ENCODE results near the gene ZEB2.

Gene ZEB2

GRCh38 chr2:144452169-144452988, 67.5 kb downstream of the ZEB2 start:
- H3K23ac ChIP-seq (ENCODE audit: low read length): no peak overlapping the region
- no peak overlapping the region for H3K14ac ChIP-seq (ENCODE audit: low read length)
- H3K4me2 ChIP-seq (ENCODE audit: low read length): peak overlapping the region; percentile 51
- H3K4me1 ChIP-seq (ENCODE audit: control insufficient read depth in 1 of 2, insufficient read depth in 2 of 2, low read length in 2 of 2): peaks cover 3 to 6% of the 10 kb centered on the region in 2 experiments
- peak overlapping the region; percentile 76 for H3K27ac ChIP-seq (ENCODE audit: low read depth, low read length)
- DNase-seq: no peak
- H3K9me3 ChIP-seq (ENCODE audit: insufficient read depth, low read depth, low read length): no peaks in the 10 kb centered on the region
- peak overlapping the region; percentile 54 for H2BK5ac ChIP-seq (ENCODE audit: low read depth, low read length, poor library complexity)
- H3K36me3 ChIP-seq (ENCODE audit: control insufficient read depth in 1 of 2, insufficient read depth in 2 of 2, low read length in 2 of 2): no peaks in the 10 kb centered on the region
- H3K18ac ChIP-seq (ENCODE audit: low read length): no peak overlapping the region
- H2AK5ac ChIP-seq (ENCODE audit: low read length): no peak overlapping the region
- WGBS (ENCODE audit: extremely low coverage, insufficient coverage, insufficient read length): no CpG with 5 or more reads among the region's 15 CpGs
- H2BK120ac ChIP-seq (ENCODE audit: insufficient read depth, low read length, poor library complexity): peak overlapping the region; percentile 53
- no peak overlapping the region for H3K4ac ChIP-seq (ENCODE audit: low read depth, low read length)
- H3K4me3 ChIP-seq (ENCODE audit: low read depth, low read length): no peak overlapping the region
- H3K79me1 ChIP-seq (ENCODE audit: low read length): peaks cover 9% of the 10 kb centered on the region
- no peak overlapping the region for H4K12ac ChIP-seq (ENCODE audit: low read depth, low read length)
- no peak overlapping the region for H2AFZ ChIP-seq (ENCODE audit: insufficient read depth, low read length, poor library complexity)
- no peak overlapping the region for H4K8ac ChIP-seq (ENCODE audit: low read depth, low read length)
- no peaks in the 10 kb centered on the region for H3K27me3 ChIP-seq (ENCODE audit: insufficient read depth, low read length)
- no peak overlapping the region for H2BK12ac ChIP-seq (ENCODE audit: low read length)
- no peak overlapping the region for H4K91ac ChIP-seq (ENCODE audit: low read depth, low read length)
- H3K79me2 ChIP-seq (ENCODE audit: control insufficient read depth, insufficient read depth, low read length, poor library complexity): no peaks in the 10 kb centered on the region
- H3K9ac ChIP-seq (ENCODE audit: low read length): no peak overlapping the region

GRCh38 chr2:144451443-144451842, 68.5 kb downstream of the ZEB2 start:
- H3K4me2 ChIP-seq (ENCODE audit: low read length): no peak overlapping the region
- H4K91ac ChIP-seq (ENCODE audit: low read depth, low read length): no peak overlapping the region
- H3K4ac ChIP-seq (ENCODE audit: low read depth, low read length): no peak overlapping the region
- H2BK12ac ChIP-seq (ENCODE audit: low read length): no peak overlapping the region
- no peak overlapping the region for H3K27ac ChIP-seq (ENCODE audit: low read depth, low read length)
- H3K79me1 ChIP-seq (ENCODE audit: low read length): peaks cover 6% of the 10 kb centered on the region
- H2BK5ac ChIP-seq (ENCODE audit: low read depth, low read length, poor library complexity): no peak overlapping the region
- no peak overlapping the region for H3K14ac ChIP-seq (ENCODE audit: low read length)
- no peak overlapping the region for H4K8ac ChIP-seq (ENCODE audit: low read depth, low read length)
- WGBS (ENCODE audit: extremely low coverage, insufficient coverage, insufficient read length): no CpG with 5 or more reads among the region's 2 CpGs
- no peaks in the 10 kb centered on the region for H3K36me3 ChIP-seq (ENCODE audit: control insufficient read depth in 1 of 2, insufficient read depth in 2 of 2, low read length in 2 of 2)
- H2BK120ac ChIP-seq (ENCODE audit: insufficient read depth, low read length, poor library complexity): no peak overlapping the region
- no peaks in the 10 kb centered on the region for H3K9me3 ChIP-seq (ENCODE audit: insufficient read depth, low read depth, low read length)
- DNase-seq: no peak
- no peak overlapping the region for H3K18ac ChIP-seq (ENCODE audit: low read length)
- no peak overlapping the region for H3K4me3 ChIP-seq (ENCODE audit: low read depth, low read length)
- no peaks in the 10 kb centered on the region for H3K27me3 ChIP-seq (ENCODE audit: insufficient read depth, low read length)
- H3K23ac ChIP-seq (ENCODE audit: low read length): no peak overlapping the region
- H3K79me2 ChIP-seq (ENCODE audit: control insufficient read depth, insufficient read depth, low read length, poor library complexity): no peaks in the 10 kb centered on the region
- peaks cover 3% of the 10 kb centered on the region in 2 experiments for H3K4me1 ChIP-seq (ENCODE audit: control insufficient read depth in 1 of 2, insufficient read depth in 2 of 2, low read length in 2 of 2)
- H3K9ac ChIP-seq (ENCODE audit: low read length): no peak overlapping the region
- no peak overlapping the region for H2AFZ ChIP-seq (ENCODE audit: insufficient read depth, low read length, poor library complexity)
- no peak overlapping the region for H2AK5ac ChIP-seq (ENCODE audit: low read length)
- H4K12ac ChIP-seq (ENCODE audit: low read depth, low read length): no peak overlapping the region

GRCh38 chr2:144449028-144449406, 70.9 kb downstream of the ZEB2 start:
- no peak overlapping the region for H4K8ac ChIP-seq (ENCODE audit: low read depth, low read length)
- H3K36me3 ChIP-seq (ENCODE audit: control insufficient read depth in 1 of 2, insufficient read depth in 2 of 2, low read length in 2 of 2): no peaks in the 10 kb centered on the region
- no peak overlapping the region for H4K91ac ChIP-seq (ENCODE audit: low read depth, low read length)
- H3K14ac ChIP-seq (ENCODE audit: low read length): no peak overlapping the region
- H3K27me3 ChIP-seq (ENCODE audit: insufficient read depth, low read length): no peaks in the 10 kb centered on the region
- peaks cover 3% of the 10 kb centered on the region in 2 experiments for H3K4me1 ChIP-seq (ENCODE audit: control insufficient read depth in 1 of 2, insufficient read depth in 2 of 2, low read length in 2 of 2)
- H3K79me2 ChIP-seq (ENCODE audit: control insufficient read depth, insufficient read depth, low read length, poor library complexity): no peaks in the 10 kb centered on the region
- WGBS (ENCODE audit: extremely low coverage, insufficient coverage, insufficient read length): no CpG with 5 or more reads among the region's 7 CpGs
- H3K4me3 ChIP-seq (ENCODE audit: low read depth, low read length): no peak overlapping the region
- H3K18ac ChIP-seq (ENCODE audit: low read length): no peak overlapping the region
- no peak overlapping the region for H2BK5ac ChIP-seq (ENCODE audit: low read depth, low read length, poor library complexity)
- H2BK120ac ChIP-seq (ENCODE audit: insufficient read depth, low read length, poor library complexity): no peak overlapping the region
- H2AK5ac ChIP-seq (ENCODE audit: low read length): no peak overlapping the region
- no peak overlapping the region for H2BK12ac ChIP-seq (ENCODE audit: low read length)
- H3K27ac ChIP-seq (ENCODE audit: low read depth, low read length): no peak overlapping the region
- no peak overlapping the region for H4K12ac ChIP-seq (ENCODE audit: low read depth, low read length)
- H3K23ac ChIP-seq (ENCODE audit: low read length): no peak overlapping the region
- no peak for DNase-seq
- no peak overlapping the region for H3K4ac ChIP-seq (ENCODE audit: low read depth, low read length)
- no peak overlapping the region for H2AFZ ChIP-seq (ENCODE audit: insufficient read depth, low read length, poor library complexity)
- peaks cover 4% of the 10 kb centered on the region for H3K79me1 ChIP-seq (ENCODE audit: low read length)
- H3K9ac ChIP-seq (ENCODE audit: low read length): no peak overlapping the region
- H3K9me3 ChIP-seq (ENCODE audit: insufficient read depth, low read depth, low read length): no peaks in the 10 kb centered on the region
- H3K4me2 ChIP-seq (ENCODE audit: low read length): no peak overlapping the region

GRCh38 chr2:144448389-144449027, 71.4 kb downstream of the ZEB2 start:
- WGBS (ENCODE audit: extremely low coverage, insufficient coverage, insufficient read length): no CpG with 5 or more reads among the region's 10 CpGs
- Histone ChIP-seq H3K9me3 (ENCODE audit: insufficient read depth, low read depth, low read length) (no peaks in the 10 kb centered on the region), H3K36me3 (ENCODE audit: control insufficient read depth in 1 of 2, insufficient read depth in 2 of 2, low read length in 2 of 2) (no peaks in the 10 kb centered on the region), H3K23ac (ENCODE audit: low read length) (no peak overlapping the region), H2BK5ac (ENCODE audit: low read depth, low read length, poor library complexity) (no peak overlapping the region), H2AFZ (ENCODE audit: insufficient read depth, low read length, poor library complexity) (no peak overlapping the region), H2AK5ac (ENCODE audit: low read length) (no peak overlapping the region), H3K79me1 (ENCODE audit: low read length) (peaks cover 4% of the 10 kb centered on the region), H2BK120ac (ENCODE audit: insufficient read depth, low read length, poor library complexity) (no peak overlapping the region), H3K9ac (ENCODE audit: low read length) (no peak overlapping the region), H3K14ac (ENCODE audit: low read length) (no peak overlapping the region), H4K8ac (ENCODE audit: low read depth, low read length) (no peak overlapping the region), H3K4ac (ENCODE audit: low read depth, low read length) (no peak overlapping the region), H4K12ac (ENCODE audit: low read depth, low read length) (no peak overlapping the region), H3K18ac (ENCODE audit: low read length) (no peak overlapping the region), H3K4me1 (ENCODE audit: control insufficient read depth in 1 of 2, insufficient read depth in 2 of 2, low read length in 2 of 2) (peaks cover 3% of the 10 kb centered on the region in 2 experiments), H4K91ac (ENCODE audit: low read depth, low read length) (no peak overlapping the region), H3K27me3 (ENCODE audit: insufficient read depth, low read length) (no peaks in the 10 kb centered on the region), H3K4me3 (ENCODE audit: low read depth, low read length) (no peak overlapping the region), H3K79me2 (ENCODE audit: control insufficient read depth, insufficient read depth, low read length, poor library complexity) (no peaks in the 10 kb centered on the region), H3K27ac (ENCODE audit: low read depth, low read length) (no peak overlapping the region), H3K4me2 (ENCODE audit: low read length) (no peak overlapping the region), H2BK12ac (ENCODE audit: low read length) (no peak overlapping the region)
- DNase-seq: no peak
